Brain microvascular endothelial cell (primary cell): ENCODE results near the gene GMPS.
"Not testable (repeated sequence)": the region's sequence is repeated elsewhere in the genome, so short reads cannot be mapped to it uniquely, and the experiment has no call there.

Experiments used
- DNase-seq: peaks from one replicate; pipeline ENCODE4 v3.0.0-alpha.2; 2020
- H3K27ac ChIP-seq: fragments of 250-450 bp; sonication (Bioruptor Pico); 2 replicates; pipeline ENCODE4 v1.5.1; 2020; ENCODE audit warnings: mild to moderate bottlenecking, moderate library complexity
- H3K27me3 ChIP-seq: fragments of 250-450 bp; sonication (Bioruptor Pico); replicated peaks from 2 replicates; pipeline ENCODE4 v1.5.1; 2020; ENCODE audit warnings: mild to moderate bottlenecking
- H3K36me3 ChIP-seq: fragments of 250-450 bp; sonication (Bioruptor Pico); replicated peaks from 2 replicates; pipeline ENCODE4 v1.5.1; 2020; ENCODE audit warnings: mild to moderate bottlenecking
- H3K4me3 ChIP-seq: 2 replicates; pipeline ENCODE4 v1.5.1; 2011; ENCODE audit warnings: low read depth, mild to moderate bottlenecking, control low read depth, low read length, moderate library complexity
- in situ Hi-C: cut with HindIII; loops from 2 replicates; pipeline ENCODE4 v1.10.0; 2017; ENCODE audit warnings: low sequenced_read_pairs, low pct_ligation_motif_present
- TF ChIP-seq, protein P1 (sequence below): IDR thresholded peaks from 2 replicates; pipeline ENCODE4 v1.5.1; 2011; ENCODE audit warnings: low read depth, mild to moderate bottlenecking, moderate library complexity, low read length, control low read depth, inconsistent platforms; ENCODE audit errors: missing control alignments

Gene GMPS

DNA sequence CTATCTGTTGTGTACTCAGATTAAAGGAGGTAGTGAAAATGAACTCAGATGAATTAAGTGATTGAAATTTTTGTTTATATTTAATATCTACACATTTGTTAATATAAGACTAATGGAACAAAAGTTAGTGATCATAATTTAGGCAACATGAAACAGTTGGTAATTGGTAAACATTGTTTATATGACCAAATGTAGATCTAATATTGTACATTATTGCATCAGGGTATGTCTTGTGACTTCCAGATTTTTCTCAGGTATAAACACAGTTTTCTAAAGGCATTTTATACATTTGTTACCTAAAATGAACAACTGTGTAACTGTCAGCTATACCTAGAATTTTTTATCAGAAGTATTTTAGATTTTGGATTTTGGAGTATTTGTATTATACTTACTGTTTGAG lies 14.8 kb downstream of the GMPS start:
- Histone ChIP-seq H3K36me3 (no peaks in the 10 kb centered on the region), H3K27ac (no peak overlapping the region), H3K27me3 (no peaks in the 10 kb centered on the region), H3K4me3 (no peak overlapping the region)
- TF ChIP-seq, protein P1, sequence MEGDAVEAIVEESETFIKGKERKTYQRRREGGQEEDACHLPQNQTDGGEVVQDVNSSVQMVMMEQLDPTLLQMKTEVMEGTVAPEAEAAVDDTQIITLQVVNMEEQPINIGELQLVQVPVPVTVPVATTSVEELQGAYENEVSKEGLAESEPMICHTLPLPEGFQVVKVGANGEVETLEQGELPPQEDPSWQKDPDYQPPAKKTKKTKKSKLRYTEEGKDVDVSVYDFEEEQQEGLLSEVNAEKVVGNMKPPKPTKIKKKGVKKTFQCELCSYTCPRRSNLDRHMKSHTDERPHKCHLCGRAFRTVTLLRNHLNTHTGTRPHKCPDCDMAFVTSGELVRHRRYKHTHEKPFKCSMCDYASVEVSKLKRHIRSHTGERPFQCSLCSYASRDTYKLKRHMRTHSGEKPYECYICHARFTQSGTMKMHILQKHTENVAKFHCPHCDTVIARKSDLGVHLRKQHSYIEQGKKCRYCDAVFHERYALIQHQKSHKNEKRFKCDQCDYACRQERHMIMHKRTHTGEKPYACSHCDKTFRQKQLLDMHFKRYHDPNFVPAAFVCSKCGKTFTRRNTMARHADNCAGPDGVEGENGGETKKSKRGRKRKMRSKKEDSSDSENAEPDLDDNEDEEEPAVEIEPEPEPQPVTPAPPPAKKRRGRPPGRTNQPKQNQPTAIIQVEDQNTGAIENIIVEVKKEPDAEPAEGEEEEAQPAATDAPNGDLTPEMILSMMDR = no peak
- in situ Hi-C loops = no loop called here
- no peak for DNase-seq

DNA sequence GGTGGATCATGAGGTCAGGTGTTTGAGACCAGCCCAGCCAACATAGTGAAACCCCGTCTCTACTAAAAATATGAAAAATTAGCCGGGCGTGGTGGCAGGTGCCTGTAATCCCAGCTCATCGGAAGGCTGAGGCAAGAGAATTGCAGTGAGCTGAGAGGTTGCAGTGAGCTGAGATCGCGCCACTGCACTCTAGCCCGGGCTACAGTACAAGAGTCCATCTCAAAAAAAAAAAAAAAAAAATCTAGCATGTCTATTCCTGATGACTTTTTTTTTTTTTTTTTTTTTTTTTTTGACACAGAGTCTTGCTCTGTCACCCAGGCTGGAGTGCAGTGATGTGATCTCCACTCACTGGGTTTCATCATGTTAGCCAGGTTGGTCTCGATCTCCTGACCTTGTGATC lies 15.9 kb downstream of the GMPS start:
- DNase-seq, H3K27ac ChIP-seq, in situ Hi-C loops, H3K4me3 ChIP-seq, H3K36me3 ChIP-seq, H3K27me3 ChIP-seq: not testable (repeated sequence)

DNA sequence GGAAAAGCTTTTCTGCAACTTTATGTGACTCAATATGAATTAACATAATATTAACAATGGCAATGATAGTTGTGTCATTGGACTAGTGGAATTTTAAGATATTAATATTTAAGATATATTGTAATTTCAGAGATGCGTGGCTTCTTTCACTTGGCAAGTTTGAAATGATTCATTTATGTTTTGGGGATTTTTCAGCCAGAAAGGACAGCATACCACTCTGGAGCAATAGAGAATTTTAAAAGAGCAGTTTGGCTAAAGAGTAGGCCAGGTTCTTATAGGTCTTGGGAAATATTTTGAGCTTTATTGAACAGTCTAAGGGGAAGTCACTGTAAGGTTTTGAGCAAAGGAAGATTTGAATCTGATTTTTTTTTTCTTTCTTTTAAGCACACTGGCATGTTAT lies 16.5 kb downstream of the GMPS start:
- no peak for DNase-seq
- Histone ChIP-seq H3K36me3 (no peaks in the 10 kb centered on the region), H3K27ac (no peak overlapping the region), H3K27me3 (no peaks in the 10 kb centered on the region), H3K4me3 (no peak overlapping the region)
- TF ChIP-seq, protein P1 = no peak
- in situ Hi-C loops = no loop called here

DNA sequence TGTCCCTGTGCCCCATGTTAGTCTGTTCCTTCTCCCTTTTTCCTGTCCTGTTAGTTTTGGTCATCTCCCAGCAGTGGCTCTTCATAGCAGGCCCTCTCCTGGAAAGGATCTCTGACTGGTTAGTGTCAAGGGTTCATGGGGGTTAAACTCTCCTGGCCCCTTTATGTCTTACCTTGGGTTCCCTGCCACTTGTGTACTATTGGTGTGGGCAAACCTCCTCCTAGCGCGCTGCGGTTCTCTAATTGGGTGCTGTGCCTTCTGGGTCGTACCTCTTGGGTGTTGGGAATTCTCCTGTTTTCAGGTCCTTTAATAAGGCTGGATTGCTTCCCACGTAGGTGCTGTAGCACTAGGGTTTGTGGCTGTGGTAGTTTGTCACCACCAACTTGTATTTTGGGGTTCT lies 18.8 kb downstream of the GMPS start:
- H3K4me3 ChIP-seq = no peak overlapping the region
- H3K36me3 ChIP-seq = no peaks in the 10 kb centered on the region
- TF ChIP-seq, protein P1 = no peak
- in situ Hi-C loops = no loop called here
- H3K27ac ChIP-seq = no peak overlapping the region
- no peaks in the 10 kb centered on the region for H3K27me3 ChIP-seq
- no peak for DNase-seq

DNA sequence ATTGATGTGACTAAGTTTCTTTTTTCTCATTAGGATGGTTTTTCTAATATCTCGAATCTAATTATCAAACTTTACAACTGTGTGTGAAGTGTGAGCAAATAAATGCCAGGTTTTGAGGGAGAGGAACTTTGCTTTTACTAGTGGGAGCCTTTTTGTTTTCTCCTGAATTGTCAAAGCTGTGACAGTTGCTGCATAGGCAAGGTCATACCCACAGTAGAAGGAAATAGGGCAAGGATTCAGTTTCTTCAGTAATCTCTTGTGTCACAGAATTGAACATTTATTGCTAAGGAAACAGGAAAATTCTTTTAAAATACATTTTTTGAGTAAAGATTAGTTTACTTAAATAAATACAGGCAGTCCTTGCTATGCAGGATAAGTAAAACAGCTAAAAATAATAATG lies 19.5 kb downstream of the GMPS start:
- no peak for DNase-seq
- Histone ChIP-seq H3K27me3 (no peaks in the 10 kb centered on the region), H3K27ac (no peak overlapping the region), H3K36me3 (no peaks in the 10 kb centered on the region), H3K4me3 (no peak overlapping the region)
- in situ Hi-C loops = no loop called here
- TF ChIP-seq, protein P1 = no peak

DNA sequence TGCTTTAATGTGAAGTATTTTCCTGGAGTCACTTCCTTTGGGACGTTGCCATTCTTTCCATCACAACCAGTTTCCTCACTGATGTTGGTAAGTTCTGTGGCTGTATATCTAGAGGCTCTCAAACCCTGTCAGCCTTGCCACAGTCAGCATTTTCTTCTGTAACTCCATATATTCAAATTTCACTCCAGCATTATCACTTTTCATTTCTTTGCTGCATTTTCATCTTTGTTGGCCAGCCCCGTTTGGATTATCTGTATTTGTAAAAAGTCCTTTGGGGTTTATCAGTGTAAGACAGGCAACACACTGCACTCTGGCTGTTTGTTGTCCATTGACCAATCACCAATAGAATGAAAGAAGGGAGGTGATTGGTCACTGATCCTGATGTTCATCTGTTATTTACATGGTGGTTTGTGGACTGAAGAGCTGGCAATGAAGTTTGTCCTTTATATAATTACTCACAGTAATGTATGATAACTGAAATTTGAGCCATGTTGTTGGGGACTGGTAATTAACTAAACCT lies 20.3 kb downstream of the GMPS start:
- no peaks in the 10 kb centered on the region for H3K27me3 ChIP-seq
- H3K27ac ChIP-seq = no peak overlapping the region
- in situ Hi-C loops = no loop called here
- no peaks in the 10 kb centered on the region for H3K36me3 ChIP-seq
- H3K4me3 ChIP-seq = no peak overlapping the region
- TF ChIP-seq, protein P1 = no peak
- no peak for DNase-seq
